ENCODE results near the gene PCSK7. TPM values are rescaled to one million over a fixed set of nuclear protein-coding genes. Genes with fewer than 3 reads are reported as not detected.
A peak's percentile ranks its signal among the peaks of the same experiment; 100 is the strongest.

PCSK7 gene
- total and polyA plus RNA-seq, 2 of the 8 experiments (the other 6 are each of a cell fraction or from before 2014, with no cell fraction given) = 23.4 to 38.5 TPM

DNA sequence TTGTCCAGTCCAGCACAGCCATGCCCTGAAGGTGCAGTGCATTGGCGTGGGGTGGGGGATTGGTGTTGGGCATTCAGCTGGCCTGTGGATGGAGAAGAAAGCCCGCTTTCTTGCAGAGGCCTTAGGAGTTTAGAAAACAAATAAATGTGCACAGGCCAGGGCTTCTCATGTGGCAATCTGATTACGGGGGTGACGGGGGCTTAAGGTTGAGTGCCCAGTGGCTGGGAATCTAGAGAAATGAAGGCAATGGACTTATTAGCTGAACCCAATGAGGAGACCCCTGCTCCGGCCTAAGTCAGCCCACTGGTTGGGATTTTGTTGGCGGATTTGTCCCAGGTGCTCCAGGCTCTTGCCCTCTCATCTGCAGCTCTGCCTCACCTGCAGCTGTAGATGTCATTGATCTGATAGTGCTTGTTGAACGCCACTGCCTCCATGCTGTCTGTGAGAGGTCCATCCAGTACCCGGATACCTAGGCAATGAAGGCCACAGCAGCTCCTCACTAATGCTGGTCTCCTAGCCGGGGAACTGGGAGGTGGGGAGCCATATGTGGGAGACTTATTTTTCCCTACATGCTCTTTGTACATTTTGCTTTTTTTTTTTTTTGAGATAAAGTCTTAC lies 6.2 kb downstream of the PCSK7 start:
- no peak overlapping the region for H2BK12ac ChIP-seq (ENCODE audit: low read depth, low read length)
- H3K9me3 ChIP-seq (ENCODE audit: insufficient read depth in 2 of 2, low read depth in 1 of 2, low read length in 1 of 2) = no peaks in the 10 kb centered on the region
- H4K91ac ChIP-seq (replicated peaks; ENCODE audit: insufficient read length, low read length) = no peak overlapping the region
- 0 out of 4 replicates have a peak, but pooled peaks cover 0 to 5% of the 10 kb centered on the region in 2 experiments for H3K79me2 ChIP-seq (ENCODE audit: control insufficient read depth in 1 of 2, insufficient read depth in 2 of 2, low read length in 2 of 2)
- no peak overlapping the region for H3K4ac ChIP-seq (replicated peaks; ENCODE audit: insufficient read length, low read depth, low read length)
- DNase-seq (ENCODE audit: low read depth in 1 of 2, low spot score in 2 of 2) (no peak), FAIRE-seq (no peak)
- ChIA-PET POLR2A (ENCODE audit: partially characterized antibody) (interaction anchor here (1.7 to 2.6 kb wide), 3 partner anchors 23 to 50 kb away, joined by 6 to 11 read pairs (median 7); no protein-coding TSS in a partner anchor), CTCF (ENCODE audit: partially characterized antibody) (interaction anchor here (0.6 to 25.0 kb wide), 20 partner anchors 9 to 454 kb away, joined by 3 to 449 read pairs (median 4); partner anchors contain the start of genes APOA1, APOA5, SIDT2 and TAGLN)
- no peak overlapping the region for H2BK5ac ChIP-seq (ENCODE audit: low read depth, low read length)
- peaks cover 1 to 2% of the 10 kb centered on the region in 2 experiments for H4K20me1 ChIP-seq (replicated peaks in 1 of 2; ENCODE audit: control insufficient read depth in 1 of 2, insufficient read depth in 2 of 2, low read length in 2 of 2)
- H3K27ac ChIP-seq (ENCODE audit: low read depth, low read length) = no peak overlapping the region
- peak overlapping the region; percentile 41; the same call in 1 of the 2 replicates for H4K8ac ChIP-seq (ENCODE audit: extremely low read depth, insufficient read depth, low read length)
- no peak overlapping the region for H2BK120ac ChIP-seq (replicated peaks; ENCODE audit: low read depth, low read length)
- no peak overlapping the region for H3K4me3 ChIP-seq (ENCODE audit: extremely low read depth in 1 of 4, insufficient read depth in 2 of 4, low read depth in 3 of 4, low read length in 4 of 4)
- no peak overlapping the region for H3K23ac ChIP-seq (ENCODE audit: insufficient read length)
- H3K56ac ChIP-seq (replicated peaks; ENCODE audit: insufficient read length, low read depth, low read length) = no peak overlapping the region
- H3K9ac ChIP-seq (replicated peaks in 1 of 4; ENCODE audit: extremely low read depth in 1 of 4, low read depth in 3 of 4, low read length in 3 of 4) = no peak overlapping the region
- peaks cover 7 to 25% (median 16%) of the 10 kb centered on the region in 4 experiments; a peak in 6 of 8 replicates for H3K36me3 ChIP-seq (ENCODE audit: control insufficient read depth in 2 of 4, insufficient read depth in 4 of 4, low read length in 3 of 4)
- H4K5ac ChIP-seq (ENCODE audit: insufficient read length, low read depth, low read length) = no peak overlapping the region
- H3K27me3 ChIP-seq (replicated peaks in 1 of 4; ENCODE audit: control insufficient read depth in 3 of 4, extremely low read depth in 1 of 4, insufficient read depth in 3 of 4, low read length in 3 of 4) = no peaks in the 10 kb centered on the region
- H2BK15ac ChIP-seq (ENCODE audit: low read length) = no peak overlapping the region
- no peaks in the 10 kb centered on the region for H3K4me1 ChIP-seq (replicated peaks in 1 of 4; ENCODE audit: control insufficient read depth in 3 of 4, insufficient read depth in 4 of 4, low read length in 3 of 4)
- H2AK5ac ChIP-seq (ENCODE audit: low read depth, low read length) = no peak overlapping the region
- H2AFZ ChIP-seq (ENCODE audit: low read length) = no peak overlapping the region
- H3K4me2 ChIP-seq (ENCODE audit: insufficient read depth in 1 of 2, low read depth in 2 of 2, low read length in 2 of 2) = no peak overlapping the region
- H3K18ac ChIP-seq (ENCODE audit: extremely low read depth, low read length) = no peak overlapping the region
- H3K23me2 ChIP-seq (ENCODE audit: low read depth, low read length) = no peaks in the 10 kb centered on the region
- H3K14ac ChIP-seq (ENCODE audit: insufficient read length) = no peak overlapping the region
- H2BK20ac ChIP-seq (ENCODE audit: low read length) = no peak overlapping the region
- peaks cover 7% of the 10 kb centered on the region; the same call in 1 of the 2 replicates for H3K79me1 ChIP-seq (ENCODE audit: low read depth, low read length)
- WGBS, 2 experiments (ENCODE audit: extremely low coverage in 1 of 2, insufficient coverage in 1 of 2, insufficient read length in 1 of 2, insufficient replicate concordance in 2 of 2, low coverage in 1 of 2, low lambda C conversion rate in 2 of 2, missing lambda C conversion rate in 1 of 2) = 91% methylated on average over 9 of the region's 9 CpGs; no CpG with 5 or more reads in 1 of the 2 experiments
- TF ChIP-seq MAFK (IDR thresholded peaks at IDR 0.05; ENCODE audit: low read depth, low read length) = no peak
- TF ChIP-seq PHF8 (conservative IDR thresholded peaks at IDR 0.05; ENCODE audit: low read depth, low read length) = no peak
- no peak for TF ChIP-seq ATF2 (IDR thresholded peaks at IDR 0.05; ENCODE audit: low read length)
- no peak for TF ChIP-seq SIRT6 (IDR thresholded peaks at IDR 0.05; ENCODE audit: low read length)
- TF ChIP-seq SP1 (IDR thresholded peaks at IDR 0.05; ENCODE audit: low read depth, low read length) = no peak
- TF ChIP-seq JUN (IDR thresholded peaks at IDR 0.05; ENCODE audit: low read depth, low read length) = no peak
- TF ChIP-seq POLR2A (IDR thresholded peaks at IDR 0.05; ENCODE audit: control extremely low read depth in 1 of 2, low read depth in 2 of 2, low read length in 2 of 2) = no peak
- no peak for TF ChIP-seq NANOG (IDR thresholded peaks at IDR 0.05; ENCODE audit: insufficient read depth, low read depth, low read length, poor library complexity, severe bottlenecking)
- TF ChIP-seq RAD21 (IDR thresholded peaks at IDR 0.05 in 1 of 2, conservative IDR thresholded peaks at IDR 0.05 in 1 of 2; ENCODE audit: low read depth in 2 of 2, low read length in 2 of 2) = no peak
- TF ChIP-seq KDM5A (IDR thresholded peaks at IDR 0.05; ENCODE audit: low read length) = no peak

Measured in H1 (cell line).